ENCODE data around the gene TENM4. TPM values are rescaled to one million over a fixed set of nuclear protein-coding genes. Genes with fewer than 3 reads are reported as not detected.

Gene TENM4
- total and polyA plus RNA-seq, 4 donors: 0.02 to 0.33 (median 0.14) TPM

GRCh38 chr11:78711735-78712134, 729.1 kb downstream of the TENM4 start:
- Histone ChIP-seq H3K36me3 (ENCODE audit: control insufficient read depth in 4 of 4, insufficient read depth in 3 of 4, low read depth in 1 of 4, low read length in 3 of 4) (no peaks in the 10 kb centered on the region), H3K9ac (ENCODE audit: low read depth in 1 of 2, low read length in 2 of 2) (no peak overlapping the region), H3K4me1 (ENCODE audit: control insufficient read depth in 4 of 4, insufficient read depth in 4 of 4, low read length in 3 of 4) (no peaks in the 10 kb centered on the region), H3K27ac (ENCODE audit: low read depth in 1 of 2, low read length in 2 of 2) (no peak overlapping the region), H3K9me3 (ENCODE audit: control insufficient read depth in 4 of 4, low read length in 3 of 4) (no peaks in the 10 kb centered on the region), H3K27me3 (ENCODE audit: control insufficient read depth in 4 of 4, insufficient read depth in 4 of 4, low read length in 3 of 4) (no peaks in the 10 kb centered on the region), H3K4me3 (ENCODE audit: low read depth in 1 of 3, low read length in 3 of 3) (no peak overlapping the region)
- no peak for DNase-seq (ENCODE audit: low spot score)
- 94% methylated on average over 3 of the region's 3 CpGs for WGBS
- no peak for TF ChIP-seq ZBTB33 (IDR thresholded peaks at IDR 0.05)
- TF ChIP-seq EGR1 (IDR thresholded peaks at IDR 0.05; ENCODE audit: low read depth in 2 of 2): no peak
- no peak for TF ChIP-seq SP1 (IDR thresholded peaks at IDR 0.05)

GRCh38 chr11:78710417-78710816, 730.4 kb downstream of the TENM4 start:
- TF ChIP-seq SP1 (IDR thresholded peaks at IDR 0.05) (no peak), HNF4G (IDR thresholded peaks at IDR 0.05) (no peak), FOXA2 (IDR thresholded peaks at IDR 0.05) (no peak), MAX (IDR thresholded peaks at IDR 0.05) (no peak), ZBTB33 (IDR thresholded peaks at IDR 0.05) (no peak), CTCF (IDR thresholded peaks at IDR 0.05; ENCODE audit: low read depth, low read length, missing input control) (no peak), ATF3 (IDR thresholded peaks at IDR 0.05) (no peak), TAF1 (conservative IDR thresholded peaks at IDR 0.05) (no peak), REST (IDR thresholded peaks at IDR 0.05) (no peak), RXRA (IDR thresholded peaks at IDR 0.05) (no peak)
- H3K4me1 ChIP-seq (ENCODE audit: control insufficient read depth in 4 of 4, insufficient read depth in 4 of 4, low read length in 3 of 4): no peaks in the 10 kb centered on the region
- WGBS: 85% methylated on average over 4 of the region's 4 CpGs
- H3K27me3 ChIP-seq (ENCODE audit: control insufficient read depth in 4 of 4, insufficient read depth in 4 of 4, low read length in 3 of 4): no peaks in the 10 kb centered on the region
- no peaks in the 10 kb centered on the region for H3K36me3 ChIP-seq (ENCODE audit: control insufficient read depth in 4 of 4, insufficient read depth in 3 of 4, low read depth in 1 of 4, low read length in 3 of 4)
- no peaks in the 10 kb centered on the region for H3K9me3 ChIP-seq (ENCODE audit: control insufficient read depth in 4 of 4, low read length in 3 of 4)
- H3K9ac ChIP-seq (ENCODE audit: low read depth in 1 of 2, low read length in 2 of 2): no peak overlapping the region
- H3K27ac ChIP-seq (ENCODE audit: low read depth in 1 of 2, low read length in 2 of 2): no peak overlapping the region
- DNase-seq (ENCODE audit: low spot score): no peak
- no peak overlapping the region for H3K4me3 ChIP-seq (ENCODE audit: low read depth in 1 of 3, low read length in 3 of 3)
